Measurements from ENCODE around the gene CDH15. TPM values are rescaled to one million over a fixed set of nuclear protein-coding genes. Genes with fewer than 3 reads are reported as not detected.

Gene CDH15
- total RNA-seq, 1 experiment from 2014 or later, result not detected

DNA sequence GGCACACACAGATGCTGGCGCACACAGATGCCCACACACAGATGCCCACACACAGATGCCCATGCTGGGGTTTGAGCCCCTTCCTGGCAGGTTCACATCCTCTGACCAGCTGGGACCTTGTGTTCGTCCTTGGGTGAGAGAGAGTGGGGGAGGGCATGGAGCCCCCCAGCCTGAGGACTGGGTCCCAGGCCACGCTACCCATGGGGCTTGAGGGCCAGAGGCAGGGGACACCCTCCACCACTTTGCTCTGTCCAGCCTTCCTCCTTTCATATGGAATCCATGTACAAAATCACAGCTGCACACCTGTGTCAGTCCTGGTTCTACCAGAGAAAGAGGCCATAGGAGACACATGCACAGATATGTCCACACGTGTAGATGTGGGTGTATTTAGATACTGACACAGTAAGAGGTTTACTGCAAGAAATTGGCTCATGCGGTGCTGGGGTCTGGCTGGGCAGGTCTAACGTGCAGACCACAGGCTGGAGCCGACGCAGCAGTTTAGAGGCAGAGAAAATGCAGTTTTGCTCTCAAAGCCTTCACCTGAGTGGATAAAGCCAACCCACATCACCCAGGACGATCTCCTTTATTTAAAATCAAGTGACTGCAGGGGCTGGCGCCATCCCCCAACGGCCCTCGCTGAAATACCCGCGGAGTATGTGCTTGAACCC is 17.9 kb downstream of the CDH15 start:
- Histone ChIP-seq H3K4me1 (peaks cover 4% of the 10 kb centered on the region; the same call in 1 of the 2 replicates), H3K9me3 (no peaks in the 10 kb centered on the region), H3K27me3 (replicated peaks; ENCODE audit: control insufficient read depth, insufficient read depth, low read length) (no peaks in the 10 kb centered on the region), H3K4me3 (ENCODE audit: low read depth, low read length) (no peak overlapping the region), H3K36me3 (ENCODE audit: control insufficient read depth, insufficient read depth, low read length) (no peaks in the 10 kb centered on the region)
- Mint-ChIP-seq H3K27me3 (ENCODE audit: insufficient read depth, unreplicated experiment) (peaks cover 2% of the 10 kb centered on the region), H3K36me3 (ENCODE audit: insufficient read depth, unreplicated experiment) (peaks cover 6% of the 10 kb centered on the region), H3K4me3 (ENCODE audit: unreplicated experiment) (no peak overlapping the region), H3K27ac (ENCODE audit: unreplicated experiment) (no peak overlapping the region), H3K9me3 (ENCODE audit: unreplicated experiment) (no peaks in the 10 kb centered on the region), H3K4me1 (ENCODE audit: low read depth, unreplicated experiment) (no peaks in the 10 kb centered on the region)
- ChIA-PET POLR2A (no interaction called here), CTCF (no interaction called here)
- no TSS peak for BruUV-seq (replicated peaks)
- intact Hi-C loops (cut with micrococcal nuclease; ENCODE audit: unreplicated experiment), result no loop called here
- TF ChIP-seq, protein P1, sequence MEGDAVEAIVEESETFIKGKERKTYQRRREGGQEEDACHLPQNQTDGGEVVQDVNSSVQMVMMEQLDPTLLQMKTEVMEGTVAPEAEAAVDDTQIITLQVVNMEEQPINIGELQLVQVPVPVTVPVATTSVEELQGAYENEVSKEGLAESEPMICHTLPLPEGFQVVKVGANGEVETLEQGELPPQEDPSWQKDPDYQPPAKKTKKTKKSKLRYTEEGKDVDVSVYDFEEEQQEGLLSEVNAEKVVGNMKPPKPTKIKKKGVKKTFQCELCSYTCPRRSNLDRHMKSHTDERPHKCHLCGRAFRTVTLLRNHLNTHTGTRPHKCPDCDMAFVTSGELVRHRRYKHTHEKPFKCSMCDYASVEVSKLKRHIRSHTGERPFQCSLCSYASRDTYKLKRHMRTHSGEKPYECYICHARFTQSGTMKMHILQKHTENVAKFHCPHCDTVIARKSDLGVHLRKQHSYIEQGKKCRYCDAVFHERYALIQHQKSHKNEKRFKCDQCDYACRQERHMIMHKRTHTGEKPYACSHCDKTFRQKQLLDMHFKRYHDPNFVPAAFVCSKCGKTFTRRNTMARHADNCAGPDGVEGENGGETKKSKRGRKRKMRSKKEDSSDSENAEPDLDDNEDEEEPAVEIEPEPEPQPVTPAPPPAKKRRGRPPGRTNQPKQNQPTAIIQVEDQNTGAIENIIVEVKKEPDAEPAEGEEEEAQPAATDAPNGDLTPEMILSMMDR (IDR thresholded peaks at IDR 0.05; ENCODE audit: insufficient read depth in 1 of 2, low read depth in 1 of 2, low read length in 1 of 2, severe bottlenecking in 1 of 2, unreplicated experiment in 1 of 2), result no peak
- no peak for DNase-seq

GRCh38 chr16:89190150-89190958 is 18.8 kb downstream of the CDH15 start:
- no peak overlapping the region for H3K27ac Mint-ChIP-seq (ENCODE audit: unreplicated experiment)
- Histone ChIP-seq H3K4me1 (peaks cover 4% of the 10 kb centered on the region; the same call in 1 of the 2 replicates), H3K9me3 (no peaks in the 10 kb centered on the region), H3K4me3 (ENCODE audit: low read depth, low read length) (no peak overlapping the region), H3K27me3 (replicated peaks; ENCODE audit: control insufficient read depth, insufficient read depth, low read length) (no peaks in the 10 kb centered on the region), H3K36me3 (ENCODE audit: control insufficient read depth, insufficient read depth, low read length) (no peaks in the 10 kb centered on the region)
- no TSS peak for BruUV-seq (replicated peaks)
- DNase-seq, result no peak
- TF ChIP-seq, protein P1 (IDR thresholded peaks at IDR 0.05; ENCODE audit: insufficient read depth in 1 of 2, low read depth in 1 of 2, low read length in 1 of 2, severe bottlenecking in 1 of 2, unreplicated experiment in 1 of 2), result no peak
- ChIA-PET CTCF (no interaction called here), POLR2A (interaction anchor here (0.6 kb wide), 1 partner anchor 855 kb away, joined by 3 read pairs; no protein-coding TSS in a partner anchor)
- no peaks in the 10 kb centered on the region for H3K4me1 Mint-ChIP-seq (ENCODE audit: low read depth, unreplicated experiment)
- H3K9me3 Mint-ChIP-seq (ENCODE audit: unreplicated experiment), result no peaks in the 10 kb centered on the region
- intact Hi-C loops (cut with micrococcal nuclease; ENCODE audit: unreplicated experiment), result no loop called here
- H3K36me3 Mint-ChIP-seq (ENCODE audit: insufficient read depth, unreplicated experiment), result peaks cover 6% of the 10 kb centered on the region
- H3K4me3 Mint-ChIP-seq (ENCODE audit: unreplicated experiment), result no peak overlapping the region
- no peaks in the 10 kb centered on the region for H3K27me3 Mint-ChIP-seq (ENCODE audit: insufficient read depth, unreplicated experiment)

DNA sequence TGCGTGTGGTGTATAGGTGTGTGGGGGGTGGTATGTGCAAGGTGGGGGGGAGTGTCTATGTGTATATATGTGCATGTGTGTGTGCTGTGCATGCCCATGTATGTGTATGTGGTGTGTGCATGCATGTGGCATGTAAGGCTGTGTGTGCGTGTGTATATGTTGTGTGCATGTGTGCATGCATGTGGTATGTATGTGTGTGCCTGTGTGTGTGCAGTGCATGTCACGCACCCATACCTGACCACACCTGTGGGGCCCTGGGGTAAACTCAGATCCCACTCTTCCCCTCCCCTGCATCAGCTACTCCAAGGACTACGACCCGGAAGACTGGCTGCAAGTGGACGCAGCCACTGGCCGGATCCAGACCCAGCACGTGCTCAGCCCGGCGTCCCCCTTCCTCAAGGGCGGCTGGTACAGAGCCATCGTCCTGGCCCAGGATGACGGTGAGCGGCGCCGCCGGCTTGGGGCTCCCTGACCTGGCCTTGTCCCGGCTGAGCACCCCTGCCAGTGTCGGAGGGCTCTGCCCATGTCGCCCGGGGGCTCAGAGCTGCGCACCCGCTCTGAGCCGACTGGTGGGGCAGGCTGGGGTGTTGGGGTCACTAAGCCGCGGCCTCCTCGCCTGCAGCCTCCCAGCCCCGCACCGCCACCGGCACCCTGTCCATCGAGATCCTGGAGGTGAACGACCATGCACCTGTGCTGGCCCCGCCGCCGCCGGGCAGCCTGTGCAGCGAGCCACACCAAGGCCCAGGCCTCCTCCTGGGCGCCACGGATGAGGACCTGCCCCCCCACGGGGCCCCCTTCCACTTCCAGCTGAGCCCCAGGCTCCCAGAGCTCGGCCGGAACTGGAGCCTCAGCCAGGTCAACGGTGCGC is 19.7 kb downstream of the CDH15 start:
- H3K27me3 ChIP-seq (replicated peaks; ENCODE audit: control insufficient read depth, insufficient read depth, low read length), result no peaks in the 10 kb centered on the region
- CTCF ChIA-PET, result no interaction called here
- peaks cover 6% of the 10 kb centered on the region for H3K36me3 Mint-ChIP-seq (ENCODE audit: insufficient read depth, unreplicated experiment)
- H3K27me3 Mint-ChIP-seq (ENCODE audit: insufficient read depth, unreplicated experiment), result no peaks in the 10 kb centered on the region
- intact Hi-C loops (cut with micrococcal nuclease; ENCODE audit: unreplicated experiment), result no loop called here
- H3K9me3 Mint-ChIP-seq (ENCODE audit: unreplicated experiment), result no peaks in the 10 kb centered on the region
- no peak overlapping the region for H3K4me3 ChIP-seq (ENCODE audit: low read depth, low read length)
- no peaks in the 10 kb centered on the region for H3K36me3 ChIP-seq (ENCODE audit: control insufficient read depth, insufficient read depth, low read length)
- H3K9me3 ChIP-seq, result no peaks in the 10 kb centered on the region
- BruUV-seq (replicated peaks), result no TSS peak
- H3K4me1 ChIP-seq, result peaks cover 4% of the 10 kb centered on the region; the same call in 1 of the 2 replicates
- H3K4me1 Mint-ChIP-seq (ENCODE audit: low read depth, unreplicated experiment), result no peaks in the 10 kb centered on the region
- no peak overlapping the region for H3K27ac Mint-ChIP-seq (ENCODE audit: unreplicated experiment)
- TF ChIP-seq, protein P1 (IDR thresholded peaks at IDR 0.05; ENCODE audit: insufficient read depth in 1 of 2, low read depth in 1 of 2, low read length in 1 of 2, severe bottlenecking in 1 of 2, unreplicated experiment in 1 of 2), result no peak
- POLR2A ChIA-PET, result no interaction called here
- H3K4me3 Mint-ChIP-seq (ENCODE audit: unreplicated experiment), result peak overlapping the region; percentile 33
- no peak for DNase-seq
